Natural killer cell (primary cell): ENCODE data around the gene CASTOR1. TPM values are rescaled to one million over a fixed set of nuclear protein-coding genes. Genes with fewer than 3 reads are reported as not detected.

Experiments used
- ATAC-seq, 3 donors: fragments of 150-1000 bp in 2 of 3; fragments of 200-7000 bp in 1 of 3; cut with Tn5 transposase; 1 replicate in 1 of 3; 2 replicates in 2 of 3; pipeline ENCODE4 v1.10.0; 2021; ENCODE audit warnings: mild to moderate bottlenecking in 2 of 3, moderate library complexity in 2 of 3
- DNase-seq, 2 donors: peaks; one replicate each; pipeline versions ENCODE4 v3.0.0 to v3.0.0-alpha.2; 2013 to 2021; ENCODE audit warnings: mixed read lengths in 1 of 2
- H3K27ac ChIP-seq: one replicate; pipeline ENCODE4 v1.5.1; 2013; ENCODE audit warnings: mild to moderate bottlenecking, low read length
- H3K27me3 ChIP-seq: one replicate; pipeline ENCODE4 v1.6.1; 2013; ENCODE audit warnings: low read length; ENCODE audit not compliant: control insufficient read depth, insufficient read depth
- H3K36me3 ChIP-seq: one replicate; pipeline ENCODE4 v1.6.1; 2013; ENCODE audit warnings: low read length; ENCODE audit not compliant: control insufficient read depth, insufficient read depth
- H3K4me1 ChIP-seq: one replicate; pipeline ENCODE4 v1.6.1; 2013; ENCODE audit warnings: low read length; ENCODE audit not compliant: control insufficient read depth, insufficient read depth
- H3K4me3 ChIP-seq: one replicate; pipeline ENCODE4 v1.5.1; 2013; ENCODE audit warnings: low read length
- H3K9me3 ChIP-seq: one replicate; pipeline ENCODE4 v1.6.1; 2013; ENCODE audit warnings: low read length; ENCODE audit not compliant: control insufficient read depth, insufficient read depth
- H3K27ac Mint-ChIP-seq, 2 donors: one replicate each; pipeline ENCODE4 v1.8.0; 2022; ENCODE audit warnings: mild to moderate bottlenecking in 2 of 2, mixed read lengths in 2 of 2, moderate library complexity in 1 of 2
- H3K27me3 Mint-ChIP-seq, 2 donors: one replicate each; pipeline ENCODE4 v1.8.0; 2022; ENCODE audit warnings: low read depth in 2 of 2, mixed read lengths in 2 of 2
- H3K36me3 Mint-ChIP-seq: one replicate; pipeline ENCODE4 v1.8.0; 2022; ENCODE audit warnings: mixed read lengths
- H3K4me1 Mint-ChIP-seq, 2 donors: one replicate each; pipeline ENCODE4 v1.8.0; 2022; ENCODE audit warnings: mixed read lengths in 2 of 2
- H3K4me3 Mint-ChIP-seq: one replicate; pipeline ENCODE4 v1.8.0; 2022; ENCODE audit warnings: mild to moderate bottlenecking, moderate library complexity, mixed read lengths
- H3K9me3 Mint-ChIP-seq, 2 donors: one replicate each; pipeline ENCODE4 v1.8.0; 2022; ENCODE audit warnings: mixed read lengths in 2 of 2
- WGBS: methylation state at CpG from one replicate; pipeline ENCODE4 v1.1.7; 2013; ENCODE audit warnings: missing lambda C conversion rate; ENCODE audit not compliant: insufficient coverage; 5-methylcytosine and 5-hydroxymethylcytosine counted together
- intact Hi-C: fragments of 100-400 bp; cut with micrococcal nuclease; formaldehyde crosslinking; loops from one replicate; pipeline ENCODE4 v1.14.2; 2022
- total RNA-seq, 4 donors: library from RNA; stranded (reverse); fragments of 120-200 nt in 1 of 4; gene quantifications; one replicate each; pipeline versions ENCODE4 v1.2.3 to v1.2.4, GENCODE V29; 2013 to 2022
- TF ChIP-seq, protein P1 (sequence below): fragments of 200-600 bp; IDR thresholded peaks from one replicate; pipeline ENCODE4 v1.8.0; 2022; ENCODE audit warnings: antibody characterized with exemption

Gene CASTOR1
- total RNA-seq, 3 donors from 2014 or later (not counting 1 experiment from before 2014, with no cell fraction given): 7.0 to 11.9 (median 8.8) TPM

DNA sequence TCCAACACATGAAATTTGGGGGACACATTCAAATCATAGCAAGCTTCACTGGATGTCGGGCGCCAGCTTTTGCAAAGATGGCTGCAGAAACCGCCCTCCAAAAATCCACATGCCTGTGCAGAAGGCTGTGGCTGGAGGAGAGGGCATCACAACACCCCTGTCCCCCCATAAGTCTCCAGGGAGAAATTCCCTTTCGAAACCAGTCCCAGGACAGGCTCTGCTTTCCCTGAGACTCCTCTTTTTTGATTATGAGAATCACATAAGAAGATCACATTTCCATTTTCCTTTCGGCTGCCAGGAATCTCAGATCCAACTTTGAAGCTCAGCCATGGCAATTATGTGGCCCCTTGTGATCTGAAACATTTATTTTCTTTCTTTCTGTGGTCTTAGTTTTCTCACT, 52.4 kb downstream of the CASTOR1 start:
- no peak for DNase-seq
- no peak for ATAC-seq
- Mint-ChIP-seq H3K4me1 (no peaks in the 10 kb centered on the region), H3K9me3 (no peaks in the 10 kb centered on the region), H3K27ac (no peak overlapping the region), H3K4me3 (no peak overlapping the region), H3K27me3 (no peaks in the 10 kb centered on the region), H3K36me3 (no peaks in the 10 kb centered on the region)
- 97% methylated on average over 5 of the region's 5 CpGs for WGBS
- TF ChIP-seq, protein P1, sequence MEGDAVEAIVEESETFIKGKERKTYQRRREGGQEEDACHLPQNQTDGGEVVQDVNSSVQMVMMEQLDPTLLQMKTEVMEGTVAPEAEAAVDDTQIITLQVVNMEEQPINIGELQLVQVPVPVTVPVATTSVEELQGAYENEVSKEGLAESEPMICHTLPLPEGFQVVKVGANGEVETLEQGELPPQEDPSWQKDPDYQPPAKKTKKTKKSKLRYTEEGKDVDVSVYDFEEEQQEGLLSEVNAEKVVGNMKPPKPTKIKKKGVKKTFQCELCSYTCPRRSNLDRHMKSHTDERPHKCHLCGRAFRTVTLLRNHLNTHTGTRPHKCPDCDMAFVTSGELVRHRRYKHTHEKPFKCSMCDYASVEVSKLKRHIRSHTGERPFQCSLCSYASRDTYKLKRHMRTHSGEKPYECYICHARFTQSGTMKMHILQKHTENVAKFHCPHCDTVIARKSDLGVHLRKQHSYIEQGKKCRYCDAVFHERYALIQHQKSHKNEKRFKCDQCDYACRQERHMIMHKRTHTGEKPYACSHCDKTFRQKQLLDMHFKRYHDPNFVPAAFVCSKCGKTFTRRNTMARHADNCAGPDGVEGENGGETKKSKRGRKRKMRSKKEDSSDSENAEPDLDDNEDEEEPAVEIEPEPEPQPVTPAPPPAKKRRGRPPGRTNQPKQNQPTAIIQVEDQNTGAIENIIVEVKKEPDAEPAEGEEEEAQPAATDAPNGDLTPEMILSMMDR: no peak
- Histone ChIP-seq H3K4me3 (no peak overlapping the region), H3K27me3 (no peaks in the 10 kb centered on the region), H3K36me3 (no peaks in the 10 kb centered on the region), H3K4me1 (no peaks in the 10 kb centered on the region), H3K9me3 (no peaks in the 10 kb centered on the region), H3K27ac (no peak overlapping the region)
- intact Hi-C loops: loop anchor here (5.0 kb wide), 1 partner anchor 40 kb away; no protein-coding TSS in a partner anchor

DNA sequence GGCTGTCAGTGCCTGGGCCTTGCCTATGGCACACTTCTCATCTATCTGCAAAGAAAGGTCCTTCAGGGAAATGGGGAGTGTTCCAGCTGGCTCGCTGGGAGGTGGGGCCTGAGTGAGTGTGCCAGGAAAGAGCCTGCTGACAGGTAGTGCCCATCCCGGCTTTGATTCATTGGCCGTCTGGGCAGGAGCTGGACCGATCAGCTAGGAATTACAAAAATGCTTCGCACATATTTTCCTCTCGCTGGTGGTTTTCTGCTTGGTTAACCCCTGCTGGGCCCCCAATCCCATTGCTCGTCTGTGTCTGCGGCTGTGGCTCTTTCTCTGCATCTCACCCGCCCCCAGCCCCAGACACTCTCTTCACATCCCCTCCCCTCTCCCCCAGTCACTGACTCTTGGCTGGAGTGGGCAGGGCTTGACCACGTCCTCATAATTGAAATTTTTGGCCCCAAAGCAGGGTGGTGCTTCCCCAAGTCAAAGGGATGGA, 53.6 kb downstream of the CASTOR1 start:
- no peaks in the 10 kb centered on the region for H3K36me3 ChIP-seq
- Mint-ChIP-seq H3K27me3 (no peaks in the 10 kb centered on the region), H3K9me3 (no peaks in the 10 kb centered on the region), H3K36me3 (no peaks in the 10 kb centered on the region), H3K4me3 (no peak overlapping the region), H3K4me1 (peaks cover 1% of the 10 kb centered on the region in 2 donors), H3K27ac (no peak overlapping the region)
- DNase-seq (no peak), ATAC-seq (no peak)
- H3K27me3 ChIP-seq: no peaks in the 10 kb centered on the region
- H3K4me3 ChIP-seq: no peak overlapping the region
- H3K9me3 ChIP-seq: no peaks in the 10 kb centered on the region
- H3K27ac ChIP-seq: no peak overlapping the region
- H3K4me1 ChIP-seq: no peaks in the 10 kb centered on the region
- TF ChIP-seq, protein P1: no peak
- intact Hi-C loops: loop anchor here (5.0 kb wide), 1 partner anchor 38 kb away; no protein-coding TSS in a partner anchor
- 69% methylated on average over 10 of the region's 10 CpGs for WGBS

Other genes with a start within 250 kb of the CASTOR1 start
- gene HORMAD2, start 209.0 kb downstream of the CASTOR1 start, total RNA-seq: not detected
- 1 to 10 TPM; 2.0 to 2.7 (median 2.6) TPM for gene LIF, start 42.7 kb downstream of the CASTOR1 start, total RNA-seq
- 100 to 1,000 TPM in 1 of 3 donors, 10 to 100 TPM in 2; 17.4 to 142 (median 18.1) TPM for gene OSM, start 22.7 kb downstream of the CASTOR1 start, total RNA-seq
- 10 to 100 TPM; 38.9 to 48.0 (median 47.9) TPM for gene TBC1D10A, start 37.4 kb upstream of the CASTOR1 start, total RNA-seq
- 100 to 1,000 TPM; 309 to 340 (median 319) TPM for gene SF3A1, start 67.4 kb upstream of the CASTOR1 start, total RNA-seq
- gene CCDC157, start 67.5 kb upstream of the CASTOR1 start, total RNA-seq: 1 to 10 TPM; 7.7 to 9.7 (median 8.4) TPM
- 1 to 10 TPM; 7.5 to 9.8 (median 9.5) TPM for gene RNF215, start 97.9 kb upstream of the CASTOR1 start, total RNA-seq
- gene SEC14L2, start 107.5 kb upstream of the CASTOR1 start, total RNA-seq: 1 to 10 TPM in 2 of 3 donors, under 1 TPM in 1; 0.71 to 6.6 (median 2.7) TPM
- 10 to 100 TPM; 15.7 to 17.5 (median 17.2) TPM for gene MTFP1, start 136.3 kb upstream of the CASTOR1 start, total RNA-seq
- gene SEC14L3, start 182.5 kb upstream of the CASTOR1 start, total RNA-seq: not detected
- not detected for gene SEC14L4, start 216.2 kb upstream of the CASTOR1 start, total RNA-seq